ENCODE results near the gene TADA2B. TPM values are rescaled to one million over a fixed set of nuclear protein-coding genes. Genes with fewer than 3 reads are reported as not detected.

The TADA2B gene
- total RNA-seq, 2 experiments from 2014 or later = 16.6 to 16.8 TPM

DNA sequence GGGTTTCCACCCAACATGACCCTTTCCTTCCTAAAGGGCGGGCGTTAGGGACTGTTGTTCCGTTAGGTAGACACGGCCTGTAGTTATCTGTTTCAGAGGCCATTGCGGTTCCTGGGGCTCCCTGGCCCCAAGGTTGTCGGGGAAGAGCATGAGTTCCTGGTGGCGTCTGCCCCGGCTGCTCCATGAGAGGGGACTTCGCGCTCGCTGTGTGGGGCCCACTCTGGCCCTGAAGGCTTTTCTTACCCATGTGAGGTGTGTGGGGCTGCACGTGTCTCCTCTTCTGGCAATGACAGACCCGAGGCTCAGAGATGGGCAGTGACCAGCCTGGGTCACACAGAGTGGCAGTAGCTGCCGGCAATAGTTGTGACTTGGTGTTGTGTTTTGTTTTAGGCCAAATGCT is 9.1 kb downstream of the TADA2B start:
- Mint-ChIP-seq H3K27ac (peak overlapping the region; percentile 63), H3K9me3 (ENCODE audit: insufficient read depth) (no peaks in the 10 kb centered on the region), H3K27me3 (ENCODE audit: low read depth) (no peaks in the 10 kb centered on the region), H3K36me3 (ENCODE audit: low read depth) (peaks cover 12% of the 10 kb centered on the region), H3K4me3 (no peak overlapping the region), H3K4me1 (ENCODE audit: low read depth) (peaks cover 23% of the 10 kb centered on the region)
- POLR2A ChIA-PET = interaction anchor here (1.4 to 1.5 kb wide), 2 partner anchors 10 to 15 kb away, joined by 6 to 13 read pairs; partner anchors contain the start of gene GRPEL1
- CTCF ChIA-PET = interaction anchor here (0.8 to 1.0 kb wide), 2 partner anchors 9 to 10 kb away, joined by 4 to 5 read pairs; a partner anchor contains a TSS
- DNase-seq (no peak), ATAC-seq (no peak)

DNA sequence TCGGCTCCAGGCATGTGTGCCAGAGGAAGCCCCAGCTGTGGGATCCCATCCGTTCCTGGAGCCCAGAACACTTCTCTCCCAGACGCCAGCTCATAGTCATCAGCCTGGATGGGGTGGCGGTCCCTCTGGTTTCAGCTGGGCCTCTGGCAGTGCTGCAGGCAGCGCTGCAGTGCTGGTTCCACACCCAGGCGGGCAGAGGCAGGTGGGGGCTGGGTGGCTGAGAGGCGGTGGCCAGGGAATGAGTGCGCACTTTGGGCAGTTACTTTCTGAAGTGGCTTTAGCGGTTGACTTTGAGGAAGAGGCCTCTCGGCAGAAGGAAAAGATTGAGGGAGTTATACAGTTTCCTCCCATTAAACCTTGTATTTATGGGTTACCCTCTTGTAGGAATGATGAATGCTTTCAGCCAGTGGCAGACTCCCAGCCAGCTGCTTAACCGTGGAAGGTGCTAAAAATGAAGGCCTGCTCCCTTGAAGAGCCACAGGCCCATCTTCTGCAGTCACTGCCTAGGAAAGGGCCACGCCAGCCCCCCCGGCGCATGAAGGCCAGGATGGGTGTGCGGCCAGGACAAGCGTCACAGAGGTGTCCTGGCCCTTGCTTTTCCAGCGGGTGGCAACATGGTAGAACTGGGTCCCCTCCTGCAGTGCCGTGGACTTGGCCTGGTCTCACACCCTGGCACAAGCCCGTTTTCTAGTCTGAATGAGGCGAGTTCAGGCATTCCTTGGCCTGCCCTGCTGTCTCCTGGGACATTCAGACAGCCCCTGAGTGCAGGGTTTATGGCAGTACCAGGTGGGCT is 9.9 kb downstream of the TADA2B start:
- H3K27ac Mint-ChIP-seq = peak overlapping the region; percentile 63
- peaks cover 21% of the 10 kb centered on the region for H3K4me1 Mint-ChIP-seq (ENCODE audit: low read depth)
- CTCF ChIA-PET = interaction anchor here (0.8 to 4.3 kb wide), 3 partner anchors 9 to 15 kb away, joined by 4 to 27 read pairs (median 5); partner anchors contain the start of gene GRPEL1
- H3K4me3 Mint-ChIP-seq = no peak overlapping the region
- H3K9me3 Mint-ChIP-seq (ENCODE audit: insufficient read depth) = no peaks in the 10 kb centered on the region
- no peak for DNase-seq
- peaks cover 16% of the 10 kb centered on the region for H3K36me3 Mint-ChIP-seq (ENCODE audit: low read depth)
- no peaks in the 10 kb centered on the region for H3K27me3 Mint-ChIP-seq (ENCODE audit: low read depth)
- peak; percentile 24 for ATAC-seq
- POLR2A ChIA-PET = interaction anchor here (1.4 to 1.5 kb wide), 2 partner anchors 9 to 14 kb away, joined by 6 to 13 read pairs; partner anchors contain the start of gene GRPEL1

DNA sequence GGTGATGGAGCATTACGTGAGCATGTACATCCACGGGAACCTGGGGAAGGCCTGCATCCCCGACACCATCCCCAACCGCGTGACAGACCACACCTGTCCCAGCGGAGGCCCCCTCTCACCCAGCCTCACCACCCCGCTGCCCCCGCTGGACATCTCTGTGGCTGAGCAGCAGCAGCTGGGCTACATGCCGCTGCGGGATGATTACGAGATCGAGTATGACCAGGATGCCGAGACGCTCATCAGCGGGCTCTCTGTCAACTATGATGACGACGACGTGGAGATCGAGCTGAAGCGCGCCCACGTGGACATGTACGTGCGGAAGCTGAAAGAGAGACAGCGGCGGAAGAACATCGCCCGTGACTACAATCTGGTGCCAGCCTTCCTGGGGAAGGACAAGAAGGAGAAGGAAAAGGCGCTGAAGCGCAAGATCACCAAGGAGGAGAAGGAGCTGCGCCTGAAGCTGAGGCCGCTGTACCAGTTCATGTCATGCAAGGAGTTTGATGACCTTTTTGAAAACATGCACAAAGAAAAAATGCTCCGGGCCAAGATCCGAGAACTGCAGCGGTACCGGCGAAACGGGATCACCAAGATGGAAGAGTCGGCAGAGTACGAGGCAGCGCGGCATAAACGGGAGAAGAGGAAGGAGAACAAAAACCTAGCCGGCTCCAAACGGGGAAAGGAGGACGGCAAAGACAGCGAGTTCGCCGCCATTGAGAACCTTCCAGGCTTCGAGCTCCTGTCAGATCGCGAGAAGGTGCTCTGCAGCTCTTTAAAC is 11.1 kb downstream of the TADA2B start:
- ATAC-seq (no peak), DNase-seq (no peak)
- H3K4me1 Mint-ChIP-seq (ENCODE audit: low read depth) = peaks cover 21% of the 10 kb centered on the region
- peaks cover 28% of the 10 kb centered on the region for H3K36me3 Mint-ChIP-seq (ENCODE audit: low read depth)
- no peak overlapping the region for H3K4me3 Mint-ChIP-seq
- no peaks in the 10 kb centered on the region for H3K9me3 Mint-ChIP-seq (ENCODE audit: insufficient read depth)
- CTCF ChIA-PET = interaction anchor here (1.8 to 4.3 kb wide), 2 partner anchors 11 to 14 kb away, joined by 4 to 27 read pairs; partner anchors contain the start of genes GRPEL1 and TADA2B
- H3K27me3 Mint-ChIP-seq (ENCODE audit: low read depth) = no peaks in the 10 kb centered on the region
- peak overlapping the region; percentile 47 for H3K27ac Mint-ChIP-seq
- POLR2A ChIA-PET = interaction anchor here (0.8 to 1.4 kb wide), 4 partner anchors 9 to 181 kb away, joined by 3 to 9 read pairs (median 3); partner anchors contain the start of gene GRPEL1

DNA sequence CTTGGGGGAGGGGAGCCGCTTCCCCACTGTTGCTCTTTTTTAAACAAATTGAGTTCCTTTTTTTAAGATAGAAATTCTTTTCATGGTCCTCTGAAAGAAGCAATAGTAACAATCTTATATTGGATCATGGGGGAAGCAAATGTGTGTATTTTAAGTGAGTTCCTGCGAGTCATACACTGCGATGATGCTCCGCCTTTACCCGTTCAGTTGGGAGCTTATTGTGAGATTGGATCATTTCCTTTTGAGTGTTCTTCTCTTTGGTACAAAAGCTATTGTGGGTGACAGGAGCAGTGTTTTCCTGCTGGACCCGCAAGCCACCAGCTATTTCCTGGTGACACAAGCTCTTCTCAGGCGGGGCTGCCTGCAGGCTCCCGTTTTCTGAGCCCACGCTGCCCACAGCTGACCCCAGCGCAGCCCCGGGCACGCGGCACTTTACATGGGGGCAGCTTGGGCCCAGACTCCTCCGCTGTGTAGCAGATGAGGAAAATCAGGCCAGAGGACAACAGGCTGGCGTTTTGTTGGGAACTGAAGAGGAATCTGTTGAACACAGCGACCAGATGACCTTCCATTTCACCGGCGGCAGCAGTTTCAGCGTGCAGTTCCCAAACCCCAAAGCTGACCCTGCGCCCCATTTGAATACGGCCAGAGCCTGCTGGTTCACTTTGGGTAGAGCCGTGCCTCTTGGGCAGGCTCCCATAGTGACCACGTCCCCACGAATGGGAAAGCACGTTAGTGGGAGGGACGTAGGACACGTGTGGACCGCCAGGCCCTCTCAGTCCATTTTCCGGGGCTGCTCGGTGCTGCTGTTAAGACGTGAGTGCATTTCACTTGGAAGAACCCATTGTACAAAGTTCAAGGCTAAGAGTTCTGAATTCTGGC is 12.2 kb downstream of the TADA2B start:
- peaks cover 21% of the 10 kb centered on the region for H3K4me1 Mint-ChIP-seq (ENCODE audit: low read depth)
- no peak overlapping the region for H3K4me3 Mint-ChIP-seq
- no peak for DNase-seq
- CTCF ChIA-PET = interaction anchor here (0.9 to 4.3 kb wide), 3 partner anchors 9 to 13 kb away, joined by 3 to 27 read pairs (median 4); partner anchors contain the start of genes GRPEL1 and TADA2B
- H3K9me3 Mint-ChIP-seq (ENCODE audit: insufficient read depth) = no peaks in the 10 kb centered on the region
- POLR2A ChIA-PET = interaction anchor here (0.8 to 1.4 kb wide), 4 partner anchors 8 to 183 kb away, joined by 3 to 9 read pairs (median 4); partner anchors contain the start of genes GRPEL1 and TADA2B
- no peak overlapping the region for H3K27ac Mint-ChIP-seq
- ATAC-seq = no peak
- H3K27me3 Mint-ChIP-seq (ENCODE audit: low read depth) = no peaks in the 10 kb centered on the region
- peaks cover 38% of the 10 kb centered on the region for H3K36me3 Mint-ChIP-seq (ENCODE audit: low read depth)

DNA sequence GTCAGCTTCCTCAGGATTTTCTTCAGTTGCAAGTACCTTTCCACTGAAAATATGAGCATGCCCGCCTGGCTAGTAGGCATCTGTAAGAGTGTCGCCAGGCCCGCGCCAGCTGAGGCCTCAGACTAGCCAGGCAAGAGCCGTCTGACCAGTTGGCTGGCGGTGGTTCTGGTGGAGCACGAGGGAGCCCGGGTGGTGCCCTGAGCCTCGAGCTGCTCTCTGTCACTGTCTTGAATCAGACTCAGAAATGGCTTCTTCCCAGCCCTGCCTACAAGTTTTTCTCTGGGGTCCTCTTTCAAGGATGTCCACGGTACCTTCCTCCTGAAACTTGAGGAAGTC is 12.8 kb downstream of the TADA2B start:
- Mint-ChIP-seq H3K27ac (peak overlapping the region; percentile 34), H3K4me1 (ENCODE audit: low read depth) (peaks cover 21% of the 10 kb centered on the region), H3K9me3 (ENCODE audit: insufficient read depth) (no peaks in the 10 kb centered on the region), H3K27me3 (ENCODE audit: low read depth) (no peaks in the 10 kb centered on the region), H3K36me3 (ENCODE audit: low read depth) (peaks cover 43% of the 10 kb centered on the region), H3K4me3 (no peak overlapping the region)
- ChIA-PET POLR2A (interaction anchor here (0.6 to 1.3 kb wide), 2 partner anchors 12 to 13 kb away, joined by 3 to 5 read pairs; partner anchors contain the start of genes GRPEL1 and TADA2B), CTCF (interaction anchor here (0.9 to 4.3 kb wide), 3 partner anchors 8 to 12 kb away, joined by 3 to 27 read pairs (median 23); partner anchors contain the start of genes GRPEL1 and TADA2B)
- ATAC-seq (no peak), DNase-seq (no peak)

DNA sequence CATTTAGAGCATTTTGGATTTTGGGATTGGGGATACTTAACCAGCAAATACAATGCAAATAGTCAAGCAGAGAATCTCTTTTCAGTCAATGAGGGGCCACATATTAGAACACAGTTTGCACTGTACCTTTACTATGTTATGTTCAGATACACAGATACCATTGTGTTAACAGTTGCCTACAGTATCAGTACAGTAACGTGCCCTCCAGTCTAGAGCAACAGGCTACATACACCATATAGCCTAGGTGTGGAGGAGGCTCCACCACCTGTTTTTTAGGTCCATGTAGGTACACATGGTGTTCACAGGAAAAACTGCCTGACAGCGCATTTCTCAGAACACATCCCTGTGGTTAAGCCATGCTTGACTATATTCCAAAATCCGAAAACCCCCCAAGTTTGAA is 15.6 kb downstream of the TADA2B start:
- POLR2A ChIA-PET = interaction anchor here (0.8 kb wide), 1 partner anchor 9 kb away, joined by 7 read pairs; the partner anchor contains the start of gene GRPEL1
- CTCF ChIA-PET = interaction anchor here (1.5 to 4.2 kb wide), 2 partner anchors 14 to 44 kb away, joined by 4 to 23 read pairs; partner anchors contain the start of gene TADA2B
- H3K4me1 Mint-ChIP-seq (ENCODE audit: low read depth) = peaks cover 7% of the 10 kb centered on the region
- peaks cover 66% of the 10 kb centered on the region for H3K36me3 Mint-ChIP-seq (ENCODE audit: low read depth)
- H3K4me3 Mint-ChIP-seq = no peak overlapping the region
- ATAC-seq (no peak), DNase-seq (no peak)
- H3K27me3 Mint-ChIP-seq (ENCODE audit: low read depth) = no peaks in the 10 kb centered on the region
- no peaks in the 10 kb centered on the region for H3K9me3 Mint-ChIP-seq (ENCODE audit: insufficient read depth)
- no peak overlapping the region for H3K27ac Mint-ChIP-seq

DNA sequence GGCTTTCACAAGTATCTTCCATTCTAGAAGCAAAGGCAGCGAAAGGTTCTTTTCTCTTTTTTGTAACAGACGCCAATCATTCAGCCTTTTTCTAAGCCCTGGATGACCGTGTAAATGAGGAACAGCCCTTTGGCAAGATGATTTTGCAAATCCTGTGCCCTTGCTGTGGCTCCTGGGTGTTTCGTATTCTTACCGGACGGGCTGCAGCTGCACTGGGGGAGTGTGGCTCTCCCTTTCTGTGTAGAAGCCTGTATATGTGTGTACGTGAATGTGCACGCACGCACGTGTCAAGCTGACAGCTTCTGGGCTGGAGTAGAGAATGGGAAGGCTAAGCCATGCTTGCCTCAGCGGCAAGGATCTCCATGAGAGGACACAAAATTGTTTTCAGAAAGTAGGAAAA is 16.5 kb downstream of the TADA2B start:
- ATAC-seq (no peak), DNase-seq (no peak)
- Mint-ChIP-seq H3K36me3 (ENCODE audit: low read depth) (peaks cover 62% of the 10 kb centered on the region), H3K27me3 (ENCODE audit: low read depth) (no peaks in the 10 kb centered on the region), H3K9me3 (ENCODE audit: insufficient read depth) (no peaks in the 10 kb centered on the region), H3K4me3 (no peak overlapping the region), H3K4me1 (ENCODE audit: low read depth) (peaks cover 2% of the 10 kb centered on the region), H3K27ac (no peak overlapping the region)
- CTCF ChIA-PET = interaction anchor here (1.5 to 4.2 kb wide), 2 partner anchors 15 to 43 kb away, joined by 4 to 23 read pairs; partner anchors contain the start of gene TADA2B
- POLR2A ChIA-PET = interaction anchor here (0.7 kb wide), 2 partner anchors 10 kb away, joined by 3 to 5 read pairs; no protein-coding TSS in a partner anchor

DNA sequence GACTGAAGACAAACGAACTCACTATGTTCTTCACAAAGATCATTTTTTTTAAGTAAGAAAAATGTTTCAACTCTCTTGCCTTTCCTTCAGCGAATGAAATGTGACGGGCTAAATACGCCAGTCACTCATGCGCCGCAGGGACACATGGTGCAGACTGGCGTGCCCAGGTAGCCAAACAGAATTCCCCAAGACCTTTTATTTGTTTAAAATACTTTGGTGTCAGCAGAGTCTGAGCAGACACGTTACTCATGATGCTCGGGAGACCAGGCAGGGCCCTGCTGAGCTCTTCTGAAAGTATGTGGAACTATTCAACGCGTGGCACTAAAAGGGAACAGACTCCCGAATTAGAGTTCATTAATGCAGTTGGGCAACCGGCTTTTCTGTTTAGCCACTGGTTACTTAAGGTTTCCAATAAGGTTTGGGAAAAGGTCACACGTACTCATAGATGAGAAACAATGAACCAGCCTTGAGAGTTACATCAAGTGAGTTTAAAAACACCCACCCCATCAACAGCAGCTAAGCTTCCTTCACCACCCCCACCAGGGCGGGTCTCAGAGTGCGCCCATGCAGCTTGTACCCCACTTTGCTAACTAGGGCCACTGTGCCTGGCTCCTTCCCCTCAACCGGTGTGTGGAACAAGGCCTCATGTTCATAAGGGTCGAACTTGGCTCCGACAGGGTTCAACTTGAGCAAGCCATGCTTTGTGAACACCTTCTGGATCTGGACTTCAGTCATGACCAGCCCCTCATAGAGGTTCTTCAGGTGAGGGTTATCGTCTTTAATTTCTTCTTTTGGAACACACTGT is 17.4 kb downstream of the TADA2B start:
- POLR2A ChIA-PET = interaction anchor here (0.7 to 1.5 kb wide), 3 partner anchors 9 to 15 kb away, joined by 3 to 5 read pairs (median 5); no protein-coding TSS in a partner anchor

DNA sequence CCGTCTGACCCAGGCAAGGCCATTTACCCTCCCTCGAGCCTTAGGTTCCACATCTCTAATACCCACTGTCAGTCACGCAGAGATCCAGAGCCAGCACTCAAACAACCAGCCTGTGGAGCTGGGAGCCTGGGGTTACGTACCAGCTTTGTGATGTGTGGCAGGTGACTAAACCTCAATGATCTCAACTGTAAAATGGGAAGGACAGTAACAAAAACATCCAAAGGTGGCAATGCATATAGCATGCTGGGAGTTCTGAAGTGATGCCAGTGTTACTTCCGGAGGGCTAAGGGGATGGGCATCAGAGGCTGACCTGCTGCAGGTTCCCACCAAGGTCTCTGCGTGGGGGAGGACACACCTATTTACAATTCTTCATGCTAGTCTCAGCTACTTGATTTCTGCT is 18.6 kb downstream of the TADA2B start:
- Mint-ChIP-seq H3K36me3 (ENCODE audit: low read depth) (peaks cover 68% of the 10 kb centered on the region), H3K9me3 (ENCODE audit: insufficient read depth) (no peaks in the 10 kb centered on the region), H3K4me1 (ENCODE audit: low read depth) (peaks cover 18% of the 10 kb centered on the region), H3K27ac (no peak overlapping the region), H3K4me3 (no peak overlapping the region), H3K27me3 (ENCODE audit: low read depth) (no peaks in the 10 kb centered on the region)
- no peak for DNase-seq
- POLR2A ChIA-PET = interaction anchor here (0.8 to 1.4 kb wide), 2 partner anchors 10 to 17 kb away, joined by 6 to 9 read pairs; no protein-coding TSS in a partner anchor
- ATAC-seq = no peak
- CTCF ChIA-PET = interaction anchor here (1.5 to 11.7 kb wide), 2 partner anchors 9 to 19 kb away, joined by 6 to 172 read pairs; partner anchors contain the start of gene TADA2B

More for the DNA sequence above, 17.4 kb downstream of the TADA2B start:
- no peak overlapping the region for H3K4me3 Mint-ChIP-seq
- peaks cover 7% of the 10 kb centered on the region for H3K4me1 Mint-ChIP-seq (ENCODE audit: low read depth)
- H3K27me3 Mint-ChIP-seq (ENCODE audit: low read depth) = no peaks in the 10 kb centered on the region
- DNase-seq (no peak), ATAC-seq (no peak)
- CTCF ChIA-PET = interaction anchor here (1.5 to 11.7 kb wide), 3 partner anchors 16 to 42 kb away, joined by 4 to 172 read pairs (median 23); partner anchors contain the start of gene TADA2B
- H3K36me3 Mint-ChIP-seq (ENCODE audit: low read depth) = peaks cover 63% of the 10 kb centered on the region
- H3K9me3 Mint-ChIP-seq (ENCODE audit: insufficient read depth) = no peaks in the 10 kb centered on the region
- H3K27ac Mint-ChIP-seq = no peak overlapping the region

DNA sequence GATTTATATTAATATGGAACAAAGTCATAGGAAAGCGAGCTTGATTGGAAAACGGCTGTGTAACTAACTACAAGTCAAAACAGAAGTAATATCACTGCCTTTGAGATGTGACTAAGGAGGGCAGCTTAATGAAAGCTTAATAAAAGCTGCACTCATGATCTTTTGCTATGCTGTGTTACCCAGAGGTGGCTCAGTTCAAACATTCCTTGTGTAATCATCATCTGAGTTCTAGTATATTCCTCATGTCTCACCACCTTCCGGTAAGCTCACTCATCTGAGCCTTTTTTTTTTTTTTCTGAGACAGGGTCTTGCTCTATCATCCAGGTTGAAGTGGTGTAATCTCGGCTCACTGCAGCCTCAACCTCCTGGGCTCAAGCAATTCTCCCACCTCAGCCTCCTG is 19.6 kb downstream of the TADA2B start:
- Mint-ChIP-seq H3K4me1 (ENCODE audit: low read depth) (peaks cover 23% of the 10 kb centered on the region), H3K27me3 (ENCODE audit: low read depth) (no peaks in the 10 kb centered on the region), H3K27ac (no peak overlapping the region), H3K9me3 (ENCODE audit: insufficient read depth) (no peaks in the 10 kb centered on the region), H3K36me3 (ENCODE audit: low read depth) (peaks cover 71% of the 10 kb centered on the region), H3K4me3 (no peak overlapping the region)
- CTCF ChIA-PET = interaction anchor here (0.8 to 11.7 kb wide), 3 partner anchors 8 to 20 kb away, joined by 3 to 172 read pairs (median 6); partner anchors contain the start of gene TADA2B
- POLR2A ChIA-PET = interaction anchor here (0.7 to 1.4 kb wide), 4 partner anchors 8 to 125 kb away, joined by 3 to 9 read pairs (median 4); no protein-coding TSS in a partner anchor
- ATAC-seq (no peak), DNase-seq (no peak)
